ENCODE data around the gene NAT8. TPM values are rescaled to one million over a fixed set of nuclear protein-coding genes. Genes with fewer than 3 reads are reported as not detected.

NAT8 gene
- not detected for total RNA-seq

DNA sequence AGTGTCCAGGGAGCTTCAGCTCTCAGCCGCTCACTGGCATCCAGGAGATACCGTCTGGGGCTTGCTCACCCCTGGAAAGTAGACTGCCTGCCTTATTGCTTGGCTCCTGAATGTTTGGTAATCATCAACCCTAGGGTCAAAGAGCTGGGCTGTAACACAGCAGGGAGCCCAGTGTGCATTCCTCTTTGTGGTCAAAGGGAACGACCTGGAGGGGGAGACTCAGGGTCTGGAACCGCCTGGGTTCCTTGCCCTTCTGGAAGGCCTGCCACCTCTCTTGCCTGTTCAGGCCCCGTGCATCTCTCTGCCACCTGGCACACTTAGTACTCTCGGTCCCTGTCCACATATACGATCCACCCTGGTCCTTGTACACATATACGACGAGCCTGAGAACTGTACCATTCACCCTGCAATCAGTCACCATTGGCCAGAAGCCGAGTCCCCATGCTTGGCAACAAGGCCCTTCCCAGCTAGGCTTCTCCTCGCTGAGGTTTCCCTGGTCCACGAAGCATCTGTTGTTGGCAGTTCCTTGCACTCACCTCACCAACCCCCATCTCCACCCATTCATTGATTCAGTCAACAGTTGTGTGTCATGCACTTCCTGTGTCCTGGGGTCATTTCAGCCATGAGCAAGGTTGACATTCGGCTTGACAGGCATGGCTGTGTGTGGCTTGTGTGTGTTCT, at the start of gene NAT8:
Gene NAT8 (minus strand): TSS at position 85 of the 681 bp plus-strand sequence. CDS start 794 bp downstream, outside the sequence.

Other genes with a start within 250 kb of the NAT8 start
- gene TPRKB, start 94.9 kb upstream of the NAT8 start, total RNA-seq: 41.5 TPM
- 42.8 TPM for gene DUSP11, start 137.7 kb upstream of the NAT8 start, total RNA-seq
- gene C2orf78, start 141.8 kb upstream of the NAT8 start, total RNA-seq: not detected
- gene STAMBP, start 186.5 kb upstream of the NAT8 start, total RNA-seq: 40.7 TPM

Measured in camera-type eye (tissue), 1 donor.